ENCODE results near the gene NHS. TPM values are rescaled to one million over a fixed set of nuclear protein-coding genes. Genes with fewer than 3 reads are reported as not detected.

NHS gene
- total RNA-seq, 1 donor from 2014 or later = 2.6 TPM

GRCh38 chrX:17737986-17738713 is 363.1 kb downstream of the NHS start:
- no peak for DNase-seq (ENCODE audit: low spot score)
- intact Hi-C loops (cut with DNase I) = no loop called here

DNA sequence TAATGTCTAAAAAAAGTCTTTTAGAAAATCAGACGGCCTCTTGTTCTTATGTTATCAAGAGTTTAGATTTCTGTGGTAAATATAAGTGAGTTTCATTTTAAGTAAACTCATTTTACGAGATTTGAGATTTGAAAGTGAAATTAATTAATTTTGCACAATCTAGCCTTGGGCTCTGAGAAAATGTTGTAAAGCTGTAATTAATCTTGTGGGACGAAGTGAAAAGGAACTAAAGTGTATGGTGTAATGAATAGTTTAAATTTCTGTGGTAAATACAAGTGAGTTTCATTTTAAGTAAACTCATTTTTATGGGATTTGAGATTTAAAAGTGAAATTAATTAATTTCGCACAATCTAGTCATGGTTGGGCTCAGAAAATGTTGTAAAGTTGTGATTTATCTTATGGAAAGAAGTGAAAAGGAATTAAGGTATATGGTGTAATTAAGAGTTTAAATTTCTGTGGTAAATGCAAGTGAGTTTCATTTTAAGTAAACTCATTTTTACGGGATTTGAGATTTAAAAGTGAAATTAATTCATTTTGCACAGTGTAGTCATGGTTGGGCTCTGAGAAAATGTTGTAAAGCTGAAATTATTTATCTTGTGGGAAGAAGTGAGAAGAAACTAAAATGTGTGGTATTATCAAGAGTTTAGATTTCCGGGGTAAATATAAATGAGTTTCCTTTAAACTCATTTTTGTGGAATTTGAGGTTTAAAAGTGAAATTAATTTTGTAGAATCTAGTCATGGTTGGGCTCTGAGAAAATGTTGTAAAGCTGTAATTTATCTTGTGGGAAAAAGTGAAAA is 363.9 kb downstream of the NHS start:
- no peak for DNase-seq (ENCODE audit: low spot score)
- intact Hi-C loops (cut with DNase I) = no loop called here

DNA sequence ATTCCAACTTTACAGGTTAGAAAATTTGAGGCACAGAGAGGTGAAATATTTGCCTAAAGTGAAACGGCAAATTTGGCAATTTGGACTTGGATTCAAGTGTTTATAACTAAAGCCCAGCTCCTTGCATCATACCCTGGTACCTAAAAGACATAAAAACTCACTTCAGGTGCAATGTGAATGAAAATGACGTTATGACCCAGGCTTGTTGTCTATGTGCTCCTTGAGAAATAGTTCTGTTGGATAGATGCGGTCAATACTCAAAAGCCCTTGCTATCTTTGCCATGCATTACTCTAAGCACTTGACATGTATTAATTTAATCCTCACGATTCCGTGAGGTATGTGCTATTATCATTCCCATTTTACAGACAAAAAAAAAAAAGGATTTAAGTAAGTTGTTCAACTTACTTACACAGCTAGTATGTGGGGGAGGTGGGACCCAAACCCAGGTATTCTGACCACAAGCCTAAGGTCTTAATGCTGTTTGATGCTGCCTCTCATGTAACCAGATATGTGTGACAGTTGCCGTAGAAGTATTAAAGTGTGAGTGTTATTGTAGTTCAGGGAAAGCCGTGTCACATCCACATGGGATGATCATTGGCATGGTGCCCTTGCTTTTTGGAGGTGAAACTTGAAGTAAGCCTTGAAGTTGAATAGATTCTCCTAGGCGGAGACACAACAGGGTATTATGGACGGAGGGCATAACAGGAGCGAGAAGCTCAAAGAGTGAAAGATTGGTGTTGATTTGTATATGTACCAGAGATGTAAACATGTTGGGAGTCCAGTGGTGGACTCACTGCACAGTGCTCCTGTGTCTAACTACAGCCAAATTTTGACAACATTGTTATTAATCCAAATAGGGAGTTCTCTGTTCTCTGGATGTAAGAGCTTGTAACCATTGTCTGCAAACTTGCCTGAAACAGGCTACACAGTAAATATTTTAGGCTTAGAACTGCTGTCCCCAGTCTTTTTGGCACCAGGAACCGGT is 365.4 kb downstream of the NHS start:
- DNase-seq (ENCODE audit: low spot score) = no peak
- intact Hi-C loops (cut with DNase I) = no loop called here

DNA sequence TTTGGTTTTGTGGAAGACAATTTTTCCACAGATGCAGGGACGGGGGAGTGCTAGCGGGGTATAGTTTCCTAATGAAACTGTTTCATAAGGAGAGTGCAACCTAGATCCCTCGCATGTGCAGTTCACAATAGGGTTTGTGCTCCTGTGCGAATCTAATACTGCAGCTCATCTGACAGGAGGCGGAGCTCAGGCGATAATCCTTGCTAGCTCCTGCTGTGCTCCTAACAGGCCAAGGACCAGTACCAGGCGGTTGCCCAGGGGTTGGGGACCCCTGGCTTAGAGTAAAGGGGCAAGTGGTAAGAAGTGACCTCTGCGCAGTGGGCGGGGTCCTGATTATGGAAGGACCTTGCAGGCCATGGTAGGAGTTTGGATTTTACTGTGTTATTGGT is 366.1 kb downstream of the NHS start:
- intact Hi-C loops (cut with DNase I) = no loop called here

DNA sequence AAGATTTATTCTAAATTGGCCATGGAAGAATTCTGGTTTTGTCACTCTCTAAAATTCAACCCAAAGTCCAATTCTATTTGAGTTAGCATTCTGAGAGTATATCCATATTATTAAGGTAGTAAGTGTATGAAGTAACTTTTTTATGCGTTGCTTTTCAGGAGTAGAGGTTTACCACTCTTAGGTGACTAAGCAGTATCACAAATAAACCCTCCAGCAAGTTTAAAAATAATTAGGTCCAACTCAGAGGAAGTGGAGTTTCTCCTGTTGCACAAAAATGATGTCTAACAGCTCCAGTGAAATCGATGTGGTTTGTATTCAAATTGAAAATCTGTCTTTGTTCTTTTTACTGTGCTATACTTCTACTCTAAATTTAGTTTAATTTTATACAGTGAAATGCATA is 368.9 kb downstream of the NHS start:
- intact Hi-C loops (cut with DNase I) = no loop called here

More for the DNA sequence above, 366.1 kb downstream of the NHS start:
- no peak for DNase-seq (ENCODE audit: low spot score)

GRCh38 chrX:17744896-17745523 is 370.0 kb downstream of the NHS start:
- no peak for DNase-seq (ENCODE audit: low spot score)
- intact Hi-C loops (cut with DNase I) = no loop called here

More for the DNA sequence above, 368.9 kb downstream of the NHS start:
- DNase-seq (ENCODE audit: low spot score) = no peak

DNA sequence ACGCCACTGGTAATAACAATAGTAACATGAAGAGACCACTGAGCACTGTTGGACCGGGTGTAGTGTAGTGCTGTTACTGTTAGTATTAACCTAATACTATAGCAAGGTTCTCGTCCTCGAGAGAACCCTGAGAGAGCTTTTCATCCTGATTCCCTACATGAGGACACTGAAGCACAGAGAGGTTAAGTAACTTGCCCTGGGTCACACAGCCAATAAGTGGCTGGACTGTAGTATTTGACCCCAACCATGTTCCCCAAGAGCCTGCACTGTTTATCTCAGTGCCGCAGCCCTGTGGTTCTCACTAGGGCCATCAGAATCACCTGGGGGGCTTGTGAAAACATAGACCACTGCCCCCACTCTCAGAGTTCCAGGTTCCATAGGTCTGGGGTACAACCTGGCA is 372.7 kb downstream of the NHS start:
- no peak for DNase-seq (ENCODE audit: low spot score)
- intact Hi-C loops (cut with DNase I) = no loop called here

- intact Hi-C loops (cut with DNase I) = no loop called here
- no peak for DNase-seq (ENCODE audit: low spot score)
These were observed 373.7 kb downstream of the NHS start for GRCh38 chrX:17748684-17749083.

DNA sequence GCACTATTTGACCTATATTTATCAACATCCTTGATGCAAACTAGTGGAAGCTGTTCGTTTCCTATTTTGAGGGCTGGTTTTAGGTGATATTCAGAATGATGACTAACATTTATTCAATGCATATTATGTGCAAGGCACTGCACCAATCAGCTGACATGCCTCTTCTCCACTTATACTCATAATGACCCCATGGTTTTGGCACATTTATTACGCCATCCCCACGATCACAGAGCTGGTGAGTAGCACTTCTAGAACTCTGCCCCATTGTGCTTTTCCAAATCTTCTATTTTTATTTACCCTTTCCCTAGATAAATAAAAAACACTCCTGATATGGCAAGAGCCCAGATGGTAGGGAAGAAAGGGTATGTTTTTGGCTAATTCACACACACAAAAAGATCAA is 375.4 kb downstream of the NHS start:
- intact Hi-C loops (cut with DNase I) = no loop called here
- DNase-seq (ENCODE audit: low spot score) = no peak

DNA sequence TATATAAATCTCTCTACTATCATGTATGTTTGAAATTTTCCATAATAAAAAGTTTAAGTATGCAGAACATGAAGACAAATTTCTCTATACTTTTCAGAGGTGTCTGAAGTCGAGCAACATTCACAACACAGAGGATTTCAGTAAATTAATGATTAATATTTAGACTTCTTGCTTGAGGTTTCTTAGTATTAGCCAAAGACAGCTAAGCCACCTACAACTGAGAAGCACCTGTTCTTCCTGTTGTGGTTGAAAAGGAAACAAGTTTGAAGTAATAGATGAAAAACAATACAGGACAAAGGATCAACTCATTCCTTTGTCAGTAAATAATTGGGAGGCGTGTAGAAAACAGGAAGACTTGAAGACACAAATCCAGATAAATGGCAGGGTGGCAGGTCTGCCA is 383.4 kb downstream of the NHS start:
- intact Hi-C loops (cut with DNase I) = no loop called here
- DNase-seq (ENCODE audit: low spot score) = no peak

GRCh38 chrX:17759990-17760389 is 385.0 kb downstream of the NHS start:
- intact Hi-C loops (cut with DNase I) = no loop called here
- DNase-seq (ENCODE audit: low spot score) = no peak

DNA sequence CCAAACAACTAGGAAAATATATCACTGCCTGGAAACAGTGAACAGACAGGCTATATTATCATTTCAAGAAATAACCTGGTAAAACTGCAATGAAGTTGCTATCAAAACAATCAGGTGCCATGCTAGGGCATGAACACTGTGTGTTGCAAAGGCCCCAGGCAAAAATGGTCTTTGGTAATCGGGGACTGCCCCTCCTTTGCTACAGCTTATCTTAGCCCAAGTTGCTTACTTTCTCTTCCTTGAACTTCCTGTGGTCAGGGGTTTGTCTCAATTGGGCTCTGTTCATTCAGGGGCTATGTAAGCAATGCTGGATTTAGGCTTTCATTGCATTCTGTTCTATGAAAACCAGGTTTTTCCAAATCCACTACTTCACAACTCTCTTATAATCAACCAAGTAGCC is 392.7 kb downstream of the NHS start:
- intact Hi-C loops (cut with DNase I) = no loop called here
- no peak for DNase-seq (ENCODE audit: low spot score)

GRCh38 chrX:17768997-17769396 is 394.0 kb downstream of the NHS start:
- intact Hi-C loops (cut with DNase I) = no loop called here
- no peak for DNase-seq (ENCODE audit: low spot score)

GRCh38 chrX:17769701-17770269 is 394.8 kb downstream of the NHS start:
- intact Hi-C loops (cut with DNase I) = no loop called here
- DNase-seq (ENCODE audit: low spot score) = no peak

GRCh38 chrX:17773221-17773876 is 398.3 kb downstream of the NHS start:
- no peak for DNase-seq (ENCODE audit: low spot score)
- intact Hi-C loops (cut with DNase I) = no loop called here

- intact Hi-C loops (cut with DNase I) = no loop called here
- no peak for DNase-seq (ENCODE audit: low spot score)
These were observed 399.1 kb downstream of the NHS start for GRCh38 chrX:17774053-17774452.

DNA sequence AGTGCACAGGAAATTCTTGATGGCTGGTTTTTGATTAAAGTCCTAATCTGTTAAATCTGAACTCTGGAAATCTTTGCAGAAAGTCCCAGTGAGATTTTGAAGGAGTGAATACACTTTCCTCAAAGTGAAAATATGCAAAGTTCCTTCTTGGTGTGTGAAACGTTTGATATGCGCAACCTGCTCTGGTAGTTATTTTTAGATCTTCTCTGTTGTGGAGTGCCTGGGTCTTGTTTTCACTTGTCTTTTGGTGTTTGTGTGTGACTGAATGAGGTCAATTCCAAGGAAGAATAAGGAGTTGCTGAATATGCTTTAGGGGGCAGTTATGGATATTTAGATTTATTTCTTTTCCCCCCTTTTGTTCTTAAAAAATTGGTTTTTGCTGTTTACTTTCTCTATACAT is 404.0 kb downstream of the NHS start:
- intact Hi-C loops (cut with DNase I) = no loop called here
- no peak for DNase-seq (ENCODE audit: low spot score)

- DNase-seq (ENCODE audit: low spot score) = no peak
- intact Hi-C loops (cut with DNase I) = no loop called here
These were observed 404.4 kb downstream of the NHS start for GRCh38 chrX:17779434-17779833.
